Activated CD8-positive, alpha-beta memory T cell treated with anti-CD3 and anti-CD28 coated beads for 36 hours (primary cell): ENCODE measurements around the gene E2F8. TPM values are rescaled to one million over a fixed set of nuclear protein-coding genes. Genes with fewer than 3 reads are reported as not detected.
"Not testable (repeated sequence)": the region's sequence is repeated elsewhere in the genome, so short reads cannot be mapped to it uniquely, and the experiment has no call there.

ENCODE experiments used
- CTCF ChIA-PET: fragments of 350-600 bp; sonication (Branson Sonifier 250); formaldehyde crosslinking; loops from one replicate; lab custom pipeline; 2021; ENCODE audit warnings: antibody characterized with exemption; lab: Charles Lee
- POLR2A ChIA-PET: fragments of 350-600 bp; sonication (Branson Sonifier 250); formaldehyde crosslinking; loops from one replicate; lab custom pipeline; 2021; ENCODE audit warnings: antibody characterized with exemption; lab: Charles Lee
- total RNA-seq, 2 experiments: library from RNA; stranded (reverse); gene quantifications; one replicate each; pipeline ENCODE4 v1.2.3, GENCODE V29; 2021

E2F8 gene
- 10 to 100 TPM; 13.3 to 14.6 TPM for total RNA-seq

GRCh38 chr11:19240420-19241259, at the start of gene E2F8:
Gene E2F8, minus strand, starts transcription at chr11:19240945. Its CDS starts 824 bp downstream, at chr11:19240121.
- ChIA-PET POLR2A (interaction anchor here (1.2 kb wide), 1 partner anchor 124 kb away, joined by 3 read pairs; the partner anchor contains the start of gene ZDHHC13), CTCF (no interaction called here)

- CTCF ChIA-PET, result no interaction called here
- POLR2A ChIA-PET, result no interaction called here
These were observed 49.6 kb upstream of the E2F8 start for GRCh38 chr11:19290356-19290755.

GRCh38 chr11:19288256-19288655, 47.5 kb upstream of the E2F8 start:
- POLR2A ChIA-PET, result no interaction called here
- CTCF ChIA-PET, result no interaction called here

GRCh38 chr11:19286411-19286810, 45.7 kb upstream of the E2F8 start:
- CTCF ChIA-PET, result no interaction called here
- POLR2A ChIA-PET, result no interaction called here

GRCh38 chr11:19284881-19285280, 44.1 kb upstream of the E2F8 start:
- ChIA-PET CTCF (no interaction called here), POLR2A (no interaction called here)

- ChIA-PET CTCF (no interaction called here), POLR2A (no interaction called here)
These were observed 43.2 kb upstream of the E2F8 start for GRCh38 chr11:19283991-19284390.

GRCh38 chr11:19281555-19281954, 40.8 kb upstream of the E2F8 start:
- POLR2A ChIA-PET, result no interaction called here
- CTCF ChIA-PET, result no interaction called here

GRCh38 chr11:19281041-19281440, 40.3 kb upstream of the E2F8 start:
- ChIA-PET CTCF (interaction anchor here (0.6 kb wide), 1 partner anchor 1667 kb away, joined by 5 read pairs; no protein-coding TSS in a partner anchor), POLR2A (no interaction called here)

GRCh38 chr11:19279451-19279850, 38.7 kb upstream of the E2F8 start:
- POLR2A ChIA-PET, result no interaction called here

GRCh38 chr11:19276859-19277808, 36.4 kb upstream of the E2F8 start:
- CTCF ChIA-PET, result interaction anchor here (1.6 kb wide), 1 partner anchor 17 kb away, joined by 3 read pairs; no protein-coding TSS in a partner anchor
- POLR2A ChIA-PET, result no interaction called here

More at GRCh38 chr11:19279451-19279850, 38.7 kb upstream of the E2F8 start:
- CTCF ChIA-PET, result no interaction called here

- POLR2A ChIA-PET, result no interaction called here
- CTCF ChIA-PET, result no interaction called here
These were observed 34.8 kb upstream of the E2F8 start for GRCh38 chr11:19275496-19275895.

GRCh38 chr11:19273219-19273618, 32.5 kb upstream of the E2F8 start:
- POLR2A ChIA-PET, CTCF ChIA-PET: not testable (repeated sequence)

- POLR2A ChIA-PET, result no interaction called here
- CTCF ChIA-PET, result no interaction called here
These were observed 28.2 kb upstream of the E2F8 start for GRCh38 chr11:19268909-19269308.

- ChIA-PET CTCF (no interaction called here), POLR2A (no interaction called here)
These were observed 26.8 kb upstream of the E2F8 start for GRCh38 chr11:19267567-19267966.

GRCh38 chr11:19263333-19263732, 22.6 kb upstream of the E2F8 start:
- ChIA-PET CTCF (no interaction called here), POLR2A (no interaction called here)

GRCh38 chr11:19259487-19260345, 19.0 kb upstream of the E2F8 start:
- ChIA-PET CTCF (interaction anchor here (0.6 to 1.3 kb wide), 8 partner anchors 18 to 304 kb away, joined by 3 to 6 read pairs (median 3); no protein-coding TSS in a partner anchor), POLR2A (no interaction called here)

GRCh38 chr11:19258641-19259230, 18.0 kb upstream of the E2F8 start:
- ChIA-PET CTCF (interaction anchor here (1.3 kb wide), 1 partner anchor 285 kb away, joined by 3 read pairs; no protein-coding TSS in a partner anchor), POLR2A (no interaction called here)

GRCh38 chr11:19254441-19254840, 13.7 kb upstream of the E2F8 start:
- POLR2A ChIA-PET, CTCF ChIA-PET: not testable (repeated sequence)

- ChIA-PET CTCF (no interaction called here), POLR2A (no interaction called here)
These were observed 13.1 kb upstream of the E2F8 start for GRCh38 chr11:19253817-19254216.
